Esophagus squamous epithelium (tissue), 5 donors: ENCODE measurements around the gene NCKAP5. TPM values are rescaled to one million over a fixed set of nuclear protein-coding genes. Genes with fewer than 3 reads are reported as not detected.

Source experiments
- DNase-seq: peaks from one replicate; lab custom pipeline; 2025; lab: John Stamatoyannopoulos, UW
- H3K27ac ChIP-seq, 4 donors: fragments of 200-600 bp; sonication (generic); one replicate each; pipeline ENCODE4 v1.5.1; 2016 to 2019; ENCODE audit warnings: mild to moderate bottlenecking in 1 of 4
- H3K27me3 ChIP-seq, 4 donors: fragments of 200-600 bp; sonication (generic); 1 replicate in 3 of 4; 2 replicates in 1 of 4; pipeline versions ENCODE4 v1.5.1 to v1.6.0; 2017 to 2021; ENCODE audit warnings: antibody characterized with exemption in 1 of 4
- H3K36me3 ChIP-seq, 3 donors: fragments of 200-600 bp; sonication (generic); one replicate each; pipeline ENCODE4 v1.5.1; 2016 to 2019
- H3K4me1 ChIP-seq, 3 donors: fragments of 200-600 bp; sonication (generic); one replicate each; pipeline ENCODE4 v1.5.1; 2017 to 2019
- H3K4me3 ChIP-seq, 4 donors: fragments of 200-600 bp; sonication (generic); 1 replicate in 3 of 4; 2 replicates in 1 of 4; pipeline ENCODE4 v1.5.1; 2016 to 2019; ENCODE audit warnings: mild to moderate bottlenecking in 2 of 4, moderate library complexity in 1 of 4
- H3K9me3 ChIP-seq, 3 donors: fragments of 200-600 bp; sonication (generic); one replicate each; pipeline ENCODE4 v1.5.1; 2016 to 2019
- CTCF ChIP-seq, 6 experiments: fragments of 450-650 bp in 4 of 6; fragments of 200-600 bp in 2 of 6; sonication (generic) in 2 of 6; IDR thresholded peaks; one replicate each; pipeline ENCODE4 v1.5.1; 2016 to 2019; ENCODE audit warnings: antibody characterized with exemption in 6 of 6, mild to moderate bottlenecking in 4 of 6, moderate library complexity in 4 of 6
- POLR2A ChIP-seq, 4 donors: fragments of 450-650 bp; IDR thresholded peaks; one replicate each; pipeline ENCODE4 v1.6.1; 2017; ENCODE audit warnings: antibody characterized with exemption in 4 of 4, mild to moderate bottlenecking in 4 of 4, moderate library complexity in 3 of 4
- WGBS, 2 donors: methylation state at CpG; one replicate each; pipeline ENCODE4 v1.1.5; 2018; 5-methylcytosine and 5-hydroxymethylcytosine counted together
- intact Hi-C: fragments of 100-400 bp; cut with DNase I; formaldehyde crosslinking; loops from one replicate; pipeline ENCODE4 v1.15.0; 2022
- total RNA-seq, 4 donors: library from RNA; depleted of rRNA; stranded (reverse); fragments of >200 nt; gene quantifications; one replicate each; pipeline ENCODE4 v1.1.0, GENCODE V29; 2016
- donor health status: DM: yes; HTN: yes; CAD: no.

The NCKAP5 gene
- total RNA-seq, 4 donors from 2014 or later = 4.5 to 6.9 (median 5.3) TPM

- Histone ChIP-seq H3K27me3 (no peaks in the 10 kb centered on the region), H3K27ac (no peak overlapping the region), H3K4me1 (peaks cover 0 to 36% (median 0%) of the 10 kb centered on the region in 3 donors), H3K9me3 (no peaks in the 10 kb centered on the region), H3K4me3 (no peak overlapping the region), H3K36me3 (no peaks in the 10 kb centered on the region)
- intact Hi-C loops = no loop called here
- no peak for TF ChIP-seq POLR2A (IDR thresholded peaks at IDR 0.05)
- no peak for TF ChIP-seq CTCF (IDR thresholded peaks at IDR 0.05)
- no peak for DNase-seq
- WGBS, 2 donors = 74 to 88% methylated on average over 11 of the region's 11 CpGs
Measured at GRCh38 chr2:132974467-132975095, 593.7 kb downstream of the NCKAP5 start.

GRCh38 chr2:132971310-132972061, 596.8 kb downstream of the NCKAP5 start:
- H3K36me3 ChIP-seq = no peaks in the 10 kb centered on the region
- no peak for DNase-seq
- intact Hi-C loops = no loop called here
- peak overlapping the region in 2 of 4 donors; percentile 19 to 60 for H3K27ac ChIP-seq
- peaks cover 0 to 19% (median 0%) of the 10 kb centered on the region in 3 donors for H3K4me1 ChIP-seq
- H3K27me3 ChIP-seq = no peaks in the 10 kb centered on the region
- no peaks in the 10 kb centered on the region for H3K9me3 ChIP-seq
- WGBS, 2 donors = 45 to 50% methylated on average over 7 of the region's 7 CpGs
- no peak for TF ChIP-seq CTCF (IDR thresholded peaks at IDR 0.05)
- TF ChIP-seq POLR2A (IDR thresholded peaks at IDR 0.05) = no peak
- no peak overlapping the region for H3K4me3 ChIP-seq

GRCh38 chr2:132969371-132969985, 598.8 kb downstream of the NCKAP5 start:
- TF ChIP-seq POLR2A (IDR thresholded peaks at IDR 0.05) = no peak
- TF ChIP-seq CTCF (IDR thresholded peaks at IDR 0.05) = no peak
- Histone ChIP-seq H3K4me1 (peaks cover 0 to 19% (median 0%) of the 10 kb centered on the region in 3 donors), H3K9me3 (no peaks in the 10 kb centered on the region), H3K27me3 (no peaks in the 10 kb centered on the region), H3K27ac (no peak overlapping the region), H3K36me3 (no peaks in the 10 kb centered on the region), H3K4me3 (no peak overlapping the region)
- WGBS, 2 donors = 71 to 87% methylated on average over 4 of the region's 4 CpGs
- intact Hi-C loops = no loop called here
- no peak for DNase-seq

- intact Hi-C loops = no loop called here
- DNase-seq = no peak
- no peak for TF ChIP-seq CTCF (IDR thresholded peaks at IDR 0.05)
- TF ChIP-seq POLR2A (IDR thresholded peaks at IDR 0.05) = no peak
Measured at GRCh38 chr2:132965460-132965859, 602.8 kb downstream of the NCKAP5 start.

GRCh38 chr2:132963161-132963560, 605.1 kb downstream of the NCKAP5 start:
- Histone ChIP-seq H3K4me3 (no peak overlapping the region), H3K27ac (no peak overlapping the region), H3K4me1 (no peaks in the 10 kb centered on the region), H3K36me3 (no peaks in the 10 kb centered on the region), H3K27me3 (no peaks in the 10 kb centered on the region), H3K9me3 (no peaks in the 10 kb centered on the region)
- no peak for DNase-seq
- intact Hi-C loops = no loop called here
- TF ChIP-seq POLR2A (IDR thresholded peaks at IDR 0.05) (no peak), CTCF (IDR thresholded peaks at IDR 0.05) (no peak)
- WGBS, 2 donors = 61 to 66% methylated on average over 2 of the region's 2 CpGs

More at GRCh38 chr2:132965460-132965859, 602.8 kb downstream of the NCKAP5 start:
- H3K4me1 ChIP-seq = no peaks in the 10 kb centered on the region
- no peaks in the 10 kb centered on the region for H3K36me3 ChIP-seq
- no peak overlapping the region for H3K27ac ChIP-seq
- no peak overlapping the region for H3K4me3 ChIP-seq
- H3K27me3 ChIP-seq = no peaks in the 10 kb centered on the region
- H3K9me3 ChIP-seq = no peaks in the 10 kb centered on the region
